GM23248 (cell line): ENCODE measurements around the gene RBX1. TPM values are rescaled to one million over a fixed set of nuclear protein-coding genes. Genes with fewer than 3 reads are reported as not detected.
A peak's percentile ranks its signal among the peaks of the same experiment; 100 is the strongest.

ENCODE experiments used
- DNase-seq: peaks from one replicate; pipeline ENCODE4 v3.0.0-alpha.2; 2015
- H2AFZ ChIP-seq: fragments of 200-600 bp; sonication (generic); 2 replicates; pipeline ENCODE4 v1.6.1; 2016; ENCODE audit warnings: antibody characterized with exemption
- H3F3A ChIP-seq: fragments of 200-600 bp; sonication (generic); 2 replicates; pipeline ENCODE4 v1.6.1; 2016; ENCODE audit warnings: mild to moderate bottlenecking, antibody characterized with exemption, mixed run types; ENCODE audit not compliant: insufficient read depth
- H3K27ac ChIP-seq: fragments of 200-600 bp; sonication (generic); 2 replicates; pipeline ENCODE4 v1.5.1; 2016; ENCODE audit warnings: mild to moderate bottlenecking
- H3K27me3 ChIP-seq: fragments of 200-600 bp; sonication (generic); replicated peaks from 2 replicates; pipeline ENCODE4 v1.6.1; 2016; ENCODE audit warnings: mild to moderate bottlenecking; ENCODE audit not compliant: insufficient read depth
- H3K36me3 ChIP-seq: fragments of 200-600 bp; sonication (generic); 2 replicates; pipeline ENCODE4 v1.6.1; 2016; ENCODE audit warnings: low read depth, mild to moderate bottlenecking
- H3K4me1 ChIP-seq: fragments of 200-600 bp; sonication (generic); 2 replicates; pipeline ENCODE4 v1.6.1; 2016; ENCODE audit warnings: mild to moderate bottlenecking; ENCODE audit not compliant: insufficient read depth
- H3K4me2 ChIP-seq: fragments of 200-600 bp; sonication (generic); one replicate; pipeline ENCODE4 v1.6.1; 2016; ENCODE audit warnings: mild to moderate bottlenecking; ENCODE audit not compliant: unreplicated experiment
- H3K4me3 ChIP-seq: fragments of 200-600 bp; sonication (generic); 2 replicates; pipeline ENCODE4 v1.5.1; 2016; ENCODE audit warnings: mild to moderate bottlenecking
- H3K79me2 ChIP-seq: fragments of 200-600 bp; sonication (generic); 2 replicates; pipeline ENCODE4 v1.6.1; 2016; ENCODE audit warnings: mild to moderate bottlenecking; ENCODE audit not compliant: insufficient read depth
- H3K9ac ChIP-seq: fragments of 200-600 bp; sonication (generic); 2 replicates; pipeline ENCODE4 v1.6.1; 2016; ENCODE audit warnings: mild to moderate bottlenecking
- H3K9me2 ChIP-seq: fragments of 200-600 bp; sonication (generic); 2 replicates; pipeline ENCODE4 v1.6.1; 2016; ENCODE audit warnings: mixed run types, mild to moderate bottlenecking, moderate library complexity; ENCODE audit not compliant: insufficient read depth
- H3K9me3 ChIP-seq: fragments of 200-600 bp; sonication (generic); one replicate; pipeline ENCODE4 v1.6.1; 2017; ENCODE audit warnings: low read depth
- H4K20me1 ChIP-seq: fragments of 200-600 bp; sonication (generic); 2 replicates; pipeline ENCODE4 v1.6.0; 2016; ENCODE audit not compliant: insufficient read depth
- EZH2 ChIP-seq: fragments of 200-600 bp; sonication (generic); IDR thresholded peaks from 2 replicates; pipeline ENCODE4 v1.6.1; 2018; ENCODE audit warnings: antibody characterized with exemption, mild to moderate bottlenecking; ENCODE audit not compliant: insufficient read depth, poor library complexity, severe bottlenecking
- EZH2phosphoT487 ChIP-seq: fragments of 200-600 bp; sonication (generic); IDR thresholded peaks from 2 replicates; pipeline ENCODE4 v1.6.1; 2018; ENCODE audit warnings: antibody characterized with exemption, moderate library complexity, mild to moderate bottlenecking, low read depth; ENCODE audit not compliant: insufficient read depth
- WGBS, 2 experiments: methylation state at CpG; one replicate each; pipeline ENCODE4 v1.1.6; 2015 to 2017; ENCODE audit warnings: low lambda C conversion rate in 2 of 2, low coverage in 1 of 2; ENCODE audit errors: missing lambda C conversion rate in 2 of 2; 5-methylcytosine and 5-hydroxymethylcytosine counted together
- in situ Hi-C: fragments of 300-500 bp; cut with MboI; formaldehyde crosslinking; loops from 2 replicates; pipeline ENCODE4 v1.15.0; 2020
- polyA plus RNA-seq: library from polyadenylated mRNA; unstranded; fragments of >200 nt; fragmentation: Nextera tagmentation; extraction: Ambion mirVana; gene quantifications from 2 replicates; pipeline ENCODE4 v1.2.1, GENCODE V29; 2016
- total RNA-seq: library from RNA; depleted of rRNA; stranded (reverse); fragments of >200 nt; shearing (Covaris generic); gene quantifications from 2 replicates; pipeline ENCODE4 v1.2.3, GENCODE V29; 2014

The RBX1 gene
- total and polyA plus RNA-seq, 2 experiments from 2014 or later, result 45.9 to 222 TPM

DNA sequence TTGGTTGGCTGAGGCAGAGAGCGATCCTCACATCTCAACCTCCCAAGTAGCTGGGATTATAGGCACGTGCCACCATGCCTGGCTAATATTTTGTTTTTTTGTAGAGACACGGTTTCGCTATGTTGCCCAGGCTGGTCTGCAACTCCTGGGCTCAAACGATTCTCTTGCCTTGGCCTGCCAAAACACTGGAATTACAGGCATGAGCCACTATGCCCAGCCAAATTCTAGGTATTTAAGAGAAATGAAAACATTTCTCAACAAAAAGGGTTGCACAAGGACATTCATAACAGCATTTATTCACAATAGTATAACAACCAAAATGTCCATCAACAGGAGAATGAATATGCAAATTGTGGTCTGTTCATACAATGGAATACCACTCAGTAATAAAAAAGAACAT lies 31.7 kb upstream of the RBX1 start:
- Histone ChIP-seq H3K4me3 (no peak overlapping the region), H3K9me3 (no peaks in the 10 kb centered on the region), H3K9me2 (no peaks in the 10 kb centered on the region), H3K4me1 (no peaks in the 10 kb centered on the region), H3F3A (0 out of 2 replicates have a peak, but pooled peaks cover 9% of the 10 kb centered on the region), H2AFZ (no peak overlapping the region), H3K9ac (no peak overlapping the region), H3K36me3 (peaks cover 23% of the 10 kb centered on the region; the same call in 1 of the 2 replicates), H3K79me2 (no peaks in the 10 kb centered on the region), H3K4me2 (no peak overlapping the region), H4K20me1 (no peaks in the 10 kb centered on the region), H3K27me3 (no peaks in the 10 kb centered on the region), H3K27ac (no peak overlapping the region)
- no peak for TF ChIP-seq EZH2
- TF ChIP-seq EZH2phosphoT487, result no peak
- in situ Hi-C loops, result no loop called here
- DNase-seq, result peak; percentile 29
- 73 to 79% methylated on average over 5 of the region's 5 CpGs for WGBS, 2 experiments

GRCh38 chr22:40920526-40920925 lies 30.7 kb upstream of the RBX1 start:
- 93 to 97% methylated on average over 9 of the region's 9 CpGs for WGBS, 2 experiments
- no peak overlapping the region for H3K4me2 ChIP-seq
- DNase-seq, result no peak

GRCh38 chr22:40922484-40923303 lies 28.5 kb upstream of the RBX1 start:
- no peaks in the 10 kb centered on the region for H3K27me3 ChIP-seq
- peak; percentile 74 for DNase-seq
- H3K9me3 ChIP-seq, result no peaks in the 10 kb centered on the region
- peak overlapping the region; percentile 34; the same call in 1 of the 2 replicates for H3K9ac ChIP-seq
- 0 out of 2 replicates have a peak, but pooled peaks cover 9% of the 10 kb centered on the region for H3F3A ChIP-seq
- H3K4me3 ChIP-seq, result no peak overlapping the region
- H2AFZ ChIP-seq, result peak overlapping the region; percentile 63
- in situ Hi-C loops, result no loop called here
- no peak overlapping the region for H3K4me2 ChIP-seq
- no peaks in the 10 kb centered on the region for H4K20me1 ChIP-seq
- H3K4me1 ChIP-seq, result no peaks in the 10 kb centered on the region
- no peak overlapping the region for H3K27ac ChIP-seq
- TF ChIP-seq EZH2, result no peak
- no peak for TF ChIP-seq EZH2phosphoT487
- H3K79me2 ChIP-seq, result no peaks in the 10 kb centered on the region
- H3K36me3 ChIP-seq, result peaks cover 30% of the 10 kb centered on the region
- 43 to 45% methylated on average over 5 of the region's 5 CpGs for WGBS, 2 experiments
- no peaks in the 10 kb centered on the region for H3K9me2 ChIP-seq

More at GRCh38 chr22:40920526-40920925, 30.7 kb upstream of the RBX1 start:
- Histone ChIP-seq H2AFZ (no peak overlapping the region), H3K4me1 (no peaks in the 10 kb centered on the region), H3K27ac (no peak overlapping the region), H3K27me3 (no peaks in the 10 kb centered on the region), H3K4me3 (no peak overlapping the region), H3K79me2 (no peaks in the 10 kb centered on the region), H3K9ac (no peak overlapping the region), H3K9me3 (no peaks in the 10 kb centered on the region), H3K9me2 (no peaks in the 10 kb centered on the region), H3F3A (0 out of 2 replicates have a peak, but pooled peaks cover 9% of the 10 kb centered on the region), H3K36me3 (peaks cover 29% of the 10 kb centered on the region), H4K20me1 (no peaks in the 10 kb centered on the region)
- in situ Hi-C loops, result no loop called here
- TF ChIP-seq EZH2phosphoT487 (no peak), EZH2 (no peak)

GRCh38 chr22:40928657-40929056 lies 22.5 kb upstream of the RBX1 start:
- peaks cover 30% of the 10 kb centered on the region for H3K36me3 ChIP-seq
- in situ Hi-C loops, result loop anchor here (25.0 kb wide), 1 partner anchor 184 kb away; no protein-coding TSS in a partner anchor

More at GRCh38 chr22:40928657-40929056, 22.5 kb upstream of the RBX1 start:
- Histone ChIP-seq H3K4me3 (no peak overlapping the region), H3K4me1 (no peaks in the 10 kb centered on the region), H4K20me1 (no peaks in the 10 kb centered on the region), H3F3A (no peaks in the 10 kb centered on the region), H3K27ac (no peak overlapping the region), H3K9ac (no peak overlapping the region), H3K79me2 (no peaks in the 10 kb centered on the region), H3K9me2 (no peaks in the 10 kb centered on the region), H3K27me3 (no peaks in the 10 kb centered on the region), H3K4me2 (no peak overlapping the region), H3K9me3 (no peaks in the 10 kb centered on the region), H2AFZ (no peak overlapping the region)
- 100% methylated on average over 1 of the region's 1 CpG for WGBS, 2 experiments
- TF ChIP-seq EZH2phosphoT487 (no peak), EZH2 (no peak)
- DNase-seq, result no peak
